ENCODE results near the gene CTSD. TPM values are rescaled to one million over a fixed set of nuclear protein-coding genes. Genes with fewer than 3 reads are reported as not detected.

The CTSD gene
- total RNA-seq, 1 experiment from 2014 or later, result 127 TPM

DNA sequence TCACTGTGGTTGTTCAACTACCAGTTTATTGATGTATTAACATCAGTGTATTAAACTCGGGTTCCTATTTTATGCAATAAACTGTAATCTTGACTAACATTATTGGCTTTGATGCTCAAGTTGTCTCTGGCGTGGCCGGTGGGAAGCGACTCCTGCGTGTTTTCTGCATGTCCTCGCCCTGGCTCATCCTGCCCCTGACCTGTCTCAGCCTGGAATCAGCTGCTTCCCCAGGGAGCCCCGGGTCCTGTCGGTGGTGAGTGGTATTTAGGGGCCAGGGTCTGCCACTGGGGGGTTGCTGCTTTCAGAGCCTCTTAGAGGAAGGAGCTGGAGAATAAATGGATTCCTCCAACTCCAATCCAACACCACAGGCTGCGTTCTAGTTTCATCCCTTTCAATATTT lies 35.9 kb downstream of the CTSD start:
- ChIA-PET POLR2A (no interaction called here), CTCF (no interaction called here), RAD21 (ENCODE audit: low non-redundant PET in 1 of 2, low total read pairs in 2 of 2, uncharacterized antibody in 2 of 2, unreplicated experiment in 2 of 2) (no interaction called here)
- TF ChIP-seq REST (IDR thresholded peaks at IDR 0.05; ENCODE audit: low read depth), result no peak
- DNase-seq (ENCODE audit: low read depth, low spot score) (no peak), ATAC-seq (no peak)
- Histone ChIP-seq H2AFZ (ENCODE audit: low read depth, low read length, poor library complexity, severe bottlenecking) (no peak overlapping the region), H3K79me2 (ENCODE audit: insufficient read depth, low read length) (no peaks in the 10 kb centered on the region), H3K4me3 (replicated peaks in 1 of 2; ENCODE audit: low read depth in 1 of 2, low read length in 2 of 2) (no peak overlapping the region), H3K27me3 (ENCODE audit: insufficient read depth, low read length) (peaks cover 29% of the 10 kb centered on the region), H3K9me2 (ENCODE audit: insufficient read depth) (no peaks in the 10 kb centered on the region), H3K27ac (ENCODE audit: low read depth, low read length) (no peak overlapping the region), H3K9ac (ENCODE audit: low read length) (no peak overlapping the region), H3K4me2 (ENCODE audit: low read length) (no peak overlapping the region), H4K20me1 (ENCODE audit: insufficient read depth) (no peaks in the 10 kb centered on the region), H3K4me1 (ENCODE audit: control insufficient read depth in 1 of 2, insufficient read depth in 2 of 2, low read length in 2 of 2) (no peaks in the 10 kb centered on the region), H3K9me3 (ENCODE audit: control insufficient read depth in 1 of 2, insufficient read depth in 1 of 2, low read depth in 1 of 2, low read length in 2 of 2) (no peaks in the 10 kb centered on the region), H3K36me3 (ENCODE audit: control insufficient read depth in 1 of 2, insufficient read depth in 2 of 2, low read length in 2 of 2) (no peaks in the 10 kb centered on the region)
- BruUV-seq (replicated peaks), result no TSS peak
- intact Hi-C loops (cut with micrococcal nuclease), result no loop called here

- ChIA-PET CTCF (no interaction called here), RAD21 (ENCODE audit: low non-redundant PET in 1 of 2, low total read pairs in 2 of 2, uncharacterized antibody in 2 of 2, unreplicated experiment in 2 of 2) (no interaction called here)
- no peak for DNase-seq (ENCODE audit: low read depth, low spot score)
These were observed 36.5 kb downstream of the CTSD start for GRCh38 chr11:1727096-1727690.

More at GRCh38 chr11:1727096-1727690, 36.5 kb downstream of the CTSD start:
- POLR2A ChIA-PET, result no interaction called here
- intact Hi-C loops (cut with micrococcal nuclease), result no loop called here
- H3K9me2 ChIP-seq (ENCODE audit: insufficient read depth), result no peaks in the 10 kb centered on the region
- no peak for ATAC-seq
- H4K20me1 ChIP-seq (ENCODE audit: insufficient read depth), result no peaks in the 10 kb centered on the region
- BruUV-seq (replicated peaks), result no TSS peak
- H3K4me1 ChIP-seq (ENCODE audit: control insufficient read depth in 1 of 2, insufficient read depth in 2 of 2, low read length in 2 of 2), result no peaks in the 10 kb centered on the region
- H3K27ac ChIP-seq (ENCODE audit: low read depth, low read length), result no peak overlapping the region
- H3K27me3 ChIP-seq (ENCODE audit: insufficient read depth, low read length), result peaks cover 29% of the 10 kb centered on the region
- no peak overlapping the region for H3K4me3 ChIP-seq (replicated peaks in 1 of 2; ENCODE audit: low read depth in 1 of 2, low read length in 2 of 2)
- H3K79me2 ChIP-seq (ENCODE audit: insufficient read depth, low read length), result no peaks in the 10 kb centered on the region
- H3K36me3 ChIP-seq (ENCODE audit: control insufficient read depth in 1 of 2, insufficient read depth in 2 of 2, low read length in 2 of 2), result no peaks in the 10 kb centered on the region
- H3K9ac ChIP-seq (ENCODE audit: low read length), result no peak overlapping the region
- H3K4me2 ChIP-seq (ENCODE audit: low read length), result no peak overlapping the region
- H2AFZ ChIP-seq (ENCODE audit: low read depth, low read length, poor library complexity, severe bottlenecking), result no peak overlapping the region
- H3K9me3 ChIP-seq (ENCODE audit: control insufficient read depth in 1 of 2, insufficient read depth in 1 of 2, low read depth in 1 of 2, low read length in 2 of 2), result no peaks in the 10 kb centered on the region
- TF ChIP-seq, protein P1, sequence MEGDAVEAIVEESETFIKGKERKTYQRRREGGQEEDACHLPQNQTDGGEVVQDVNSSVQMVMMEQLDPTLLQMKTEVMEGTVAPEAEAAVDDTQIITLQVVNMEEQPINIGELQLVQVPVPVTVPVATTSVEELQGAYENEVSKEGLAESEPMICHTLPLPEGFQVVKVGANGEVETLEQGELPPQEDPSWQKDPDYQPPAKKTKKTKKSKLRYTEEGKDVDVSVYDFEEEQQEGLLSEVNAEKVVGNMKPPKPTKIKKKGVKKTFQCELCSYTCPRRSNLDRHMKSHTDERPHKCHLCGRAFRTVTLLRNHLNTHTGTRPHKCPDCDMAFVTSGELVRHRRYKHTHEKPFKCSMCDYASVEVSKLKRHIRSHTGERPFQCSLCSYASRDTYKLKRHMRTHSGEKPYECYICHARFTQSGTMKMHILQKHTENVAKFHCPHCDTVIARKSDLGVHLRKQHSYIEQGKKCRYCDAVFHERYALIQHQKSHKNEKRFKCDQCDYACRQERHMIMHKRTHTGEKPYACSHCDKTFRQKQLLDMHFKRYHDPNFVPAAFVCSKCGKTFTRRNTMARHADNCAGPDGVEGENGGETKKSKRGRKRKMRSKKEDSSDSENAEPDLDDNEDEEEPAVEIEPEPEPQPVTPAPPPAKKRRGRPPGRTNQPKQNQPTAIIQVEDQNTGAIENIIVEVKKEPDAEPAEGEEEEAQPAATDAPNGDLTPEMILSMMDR (IDR thresholded peaks at IDR 0.05 in 2 of 3, conservative IDR thresholded peaks at IDR 0.05 in 1 of 3; ENCODE audit: borderline replicate concordance in 1 of 3, insufficient read depth in 1 of 3, low read depth in 2 of 3, low read length in 2 of 3), result no peak
- TF ChIP-seq ELF1 (IDR thresholded peaks at IDR 0.05; ENCODE audit: borderline replicate concordance, low read depth) (no peak), CBX3 (IDR thresholded peaks at IDR 0.05; ENCODE audit: low read depth) (no peak), POLR2AphosphoS5 (IDR thresholded peaks at IDR 0.05; ENCODE audit: low read depth, low read length) (no peak), SIN3A (IDR thresholded peaks at IDR 0.05; ENCODE audit: low read depth) (no peak), RAD21 (IDR thresholded peaks at IDR 0.05; ENCODE audit: low read depth) (no peak), YY1 (IDR thresholded peaks at IDR 0.05; ENCODE audit: extremely low read depth, insufficient replicate concordance, low read depth, low read length) (no peak), EZH2phosphoT487 (IDR thresholded peaks at IDR 0.05; ENCODE audit: borderline replicate concordance) (no peak), POLR2A (IDR thresholded peaks at IDR 0.05; ENCODE audit: borderline replicate concordance, extremely low read depth, insufficient read depth, insufficient read length) (no peak), SP1 (IDR thresholded peaks at IDR 0.05; ENCODE audit: low read depth) (no peak), SRF (IDR thresholded peaks at IDR 0.05; ENCODE audit: low read depth) (no peak), FOSL1 (IDR thresholded peaks at IDR 0.05; ENCODE audit: low read depth) (no peak), EZH2 (IDR thresholded peaks at IDR 0.05) (no peak)
- TF ChIP-seq, protein P2, sequence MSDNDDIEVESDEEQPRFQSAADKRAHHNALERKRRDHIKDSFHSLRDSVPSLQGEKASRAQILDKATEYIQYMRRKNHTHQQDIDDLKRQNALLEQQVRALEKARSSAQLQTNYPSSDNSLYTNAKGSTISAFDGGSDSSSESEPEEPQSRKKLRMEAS (IDR thresholded peaks at IDR 0.05), result no peak
- TF ChIP-seq, protein P3, sequence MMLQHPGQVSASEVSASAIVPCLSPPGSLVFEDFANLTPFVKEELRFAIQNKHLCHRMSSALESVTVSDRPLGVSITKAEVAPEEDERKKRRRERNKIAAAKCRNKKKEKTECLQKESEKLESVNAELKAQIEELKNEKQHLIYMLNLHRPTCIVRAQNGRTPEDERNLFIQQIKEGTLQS (IDR thresholded peaks at IDR 0.05), result no peak

All from HCT116 (cell line).